Glutamatergic neuron (in vitro differentiated cells): Measurements from ENCODE around the gene PPFIBP2. TPM values are rescaled to one million over a fixed set of nuclear protein-coding genes. Genes with fewer than 3 reads are reported as not detected.

Experiments used
- DNase-seq: peaks from one replicate; pipeline ENCODE4 v3.0.0; 2022
- H3K27ac Mint-ChIP-seq: one replicate; pipeline ENCODE4 v1.8.0; 2020; ENCODE audit warnings: mild to moderate bottlenecking, mixed read lengths, inconsistent platforms; ENCODE audit not compliant: unreplicated experiment
- H3K27me3 Mint-ChIP-seq: one replicate; pipeline ENCODE4 v1.8.0; 2020; ENCODE audit warnings: mild to moderate bottlenecking, moderate library complexity, mixed read lengths, inconsistent platforms; ENCODE audit not compliant: unreplicated experiment
- H3K36me3 Mint-ChIP-seq: one replicate; pipeline ENCODE4 v1.8.0; 2020; ENCODE audit warnings: mild to moderate bottlenecking, mixed read lengths, inconsistent platforms; ENCODE audit not compliant: unreplicated experiment
- H3K4me1 Mint-ChIP-seq: one replicate; pipeline ENCODE4 v1.8.0; 2020; ENCODE audit warnings: mild to moderate bottlenecking, low read depth, mixed read lengths, inconsistent platforms; ENCODE audit not compliant: unreplicated experiment
- H3K4me3 Mint-ChIP-seq: one replicate; pipeline ENCODE4 v1.8.0; 2020; ENCODE audit warnings: mild to moderate bottlenecking, mixed read lengths, inconsistent platforms; ENCODE audit not compliant: unreplicated experiment
- H3K9me3 Mint-ChIP-seq: one replicate; pipeline ENCODE4 v1.8.0; 2020; ENCODE audit warnings: mild to moderate bottlenecking, moderate library complexity, mixed read lengths, inconsistent platforms; ENCODE audit not compliant: unreplicated experiment
- CTCF ChIP-seq: fragments of 200-600 bp; sonication (generic); IDR thresholded peaks from one replicate; pipeline ENCODE4 v1.5.0; 2021; ENCODE audit not compliant: partially characterized antibody, unreplicated experiment
- total RNA-seq: library from RNA; stranded (reverse); fragmentation: NEBNext Ultra II Directional; extraction: Animal tissue kit (Norgen Biotek cat#: 25700); gene quantifications from one replicate; pipeline ENCODE4 v1.2.1, GENCODE V29; 2021; ENCODE audit not compliant: unreplicated experiment

PPFIBP2 gene
- total RNA-seq, 1 donor from 2014 or later, result 1.5 TPM

GRCh38 chr11:7651140-7651551, 137.3 kb downstream of the PPFIBP2 start:
- Mint-ChIP-seq H3K27me3 (peaks cover 3% of the 10 kb centered on the region), H3K4me1 (peaks cover 4% of the 10 kb centered on the region), H3K9me3 (no peaks in the 10 kb centered on the region), H3K4me3 (no peak overlapping the region), H3K36me3 (no peaks in the 10 kb centered on the region), H3K27ac (no peak overlapping the region)
- TF ChIP-seq CTCF, result no peak
- DNase-seq, result no peak

- Mint-ChIP-seq H3K4me1 (peaks cover 4% of the 10 kb centered on the region), H3K36me3 (no peaks in the 10 kb centered on the region), H3K27me3 (peaks cover 3% of the 10 kb centered on the region), H3K9me3 (no peaks in the 10 kb centered on the region), H3K27ac (no peak overlapping the region), H3K4me3 (no peak overlapping the region)
- no peak for DNase-seq
- no peak for TF ChIP-seq CTCF
Measured at GRCh38 chr11:7651700-7652099, 137.9 kb downstream of the PPFIBP2 start.

GRCh38 chr11:7654195-7654705, 140.5 kb downstream of the PPFIBP2 start:
- Mint-ChIP-seq H3K4me3 (no peak overlapping the region), H3K36me3 (no peaks in the 10 kb centered on the region), H3K27me3 (peaks cover 6% of the 10 kb centered on the region), H3K27ac (no peak overlapping the region), H3K9me3 (peaks cover 3% of the 10 kb centered on the region), H3K4me1 (peaks cover 4% of the 10 kb centered on the region)
- TF ChIP-seq CTCF, result no peak
- DNase-seq, result peak; percentile 47

- Mint-ChIP-seq H3K9me3 (peaks cover 3% of the 10 kb centered on the region), H3K27me3 (peaks cover 6% of the 10 kb centered on the region), H3K4me3 (no peak overlapping the region), H3K4me1 (peaks cover 4% of the 10 kb centered on the region), H3K36me3 (no peaks in the 10 kb centered on the region), H3K27ac (no peak overlapping the region)
- no peak for DNase-seq
- no peak for TF ChIP-seq CTCF
Measured at GRCh38 chr11:7655253-7656217, 141.7 kb downstream of the PPFIBP2 start.

- Mint-ChIP-seq H3K9me3 (peaks cover 3% of the 10 kb centered on the region), H3K27ac (no peak overlapping the region), H3K4me3 (no peak overlapping the region), H3K36me3 (no peaks in the 10 kb centered on the region), H3K27me3 (peaks cover 6% of the 10 kb centered on the region), H3K4me1 (peaks cover 4% of the 10 kb centered on the region)
- no peak for DNase-seq
- no peak for TF ChIP-seq CTCF
Measured at GRCh38 chr11:7656704-7657103, 142.9 kb downstream of the PPFIBP2 start.
